SK-N-DZ (cell line): Measurements from ENCODE around the gene FBRSL1.
"Not testable (repeated sequence)": the region's sequence is repeated elsewhere in the genome, so short reads cannot be mapped to it uniquely, and the experiment has no call there.

ENCODE experiments used
- DNase-seq: peaks from one replicate; pipeline ENCODE4 v3.0.0-alpha.2; 2015; ENCODE audit warnings: low spot score

Gene FBRSL1

DNA sequence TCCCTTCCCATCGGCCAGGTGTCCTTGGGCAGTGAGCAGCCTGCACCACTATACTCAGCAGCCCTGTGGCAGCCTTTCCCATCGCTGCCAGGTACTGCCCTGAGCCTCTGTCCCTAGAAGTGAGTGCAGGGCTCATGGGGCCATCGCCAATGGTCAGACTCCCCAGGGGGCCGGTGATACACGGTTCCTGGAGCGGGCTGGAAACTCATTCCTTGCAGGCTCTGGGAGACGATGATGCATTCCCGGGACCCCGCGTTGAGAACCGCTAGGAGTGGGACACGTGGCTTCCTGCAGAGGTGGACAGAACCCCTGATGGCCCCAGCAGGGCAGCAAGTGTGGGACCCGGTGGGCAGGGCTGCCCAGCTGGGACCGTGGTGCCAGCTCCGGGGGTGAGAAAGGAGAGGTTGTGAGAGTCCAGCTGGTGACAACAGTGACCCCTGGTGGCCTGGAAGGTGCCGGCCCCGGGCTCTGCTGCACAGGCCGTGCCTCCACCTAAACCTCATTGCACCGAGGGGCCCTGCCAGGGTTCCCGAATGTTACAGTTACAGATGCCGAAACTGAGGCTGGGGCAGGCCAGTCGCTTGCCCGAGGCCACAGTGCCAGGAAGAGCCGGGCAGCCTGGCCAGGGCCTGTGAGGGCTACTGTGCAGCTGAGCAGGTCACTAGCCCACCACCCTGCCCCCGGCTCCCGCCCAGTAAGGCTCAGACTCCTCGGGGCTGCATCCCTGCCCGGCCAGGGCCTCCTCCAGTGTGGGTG is 33.8 kb downstream of the FBRSL1 start:
- peak; percentile 59 for DNase-seq

- DNase-seq: no peak
Measured at GRCh38 chr12:132524405-132524804, 34.5 kb downstream of the FBRSL1 start.

- DNase-seq: no peak
Measured at GRCh38 chr12:132525011-132525832, 35.3 kb downstream of the FBRSL1 start.

GRCh38 chr12:132525833-132526455 is 36.0 kb downstream of the FBRSL1 start:
- DNase-seq: no peak

GRCh38 chr12:132527186-132527882 is 37.4 kb downstream of the FBRSL1 start:
- DNase-seq: no peak

- DNase-seq: no peak
Measured at GRCh38 chr12:132527883-132528264, 37.9 kb downstream of the FBRSL1 start.

DNA sequence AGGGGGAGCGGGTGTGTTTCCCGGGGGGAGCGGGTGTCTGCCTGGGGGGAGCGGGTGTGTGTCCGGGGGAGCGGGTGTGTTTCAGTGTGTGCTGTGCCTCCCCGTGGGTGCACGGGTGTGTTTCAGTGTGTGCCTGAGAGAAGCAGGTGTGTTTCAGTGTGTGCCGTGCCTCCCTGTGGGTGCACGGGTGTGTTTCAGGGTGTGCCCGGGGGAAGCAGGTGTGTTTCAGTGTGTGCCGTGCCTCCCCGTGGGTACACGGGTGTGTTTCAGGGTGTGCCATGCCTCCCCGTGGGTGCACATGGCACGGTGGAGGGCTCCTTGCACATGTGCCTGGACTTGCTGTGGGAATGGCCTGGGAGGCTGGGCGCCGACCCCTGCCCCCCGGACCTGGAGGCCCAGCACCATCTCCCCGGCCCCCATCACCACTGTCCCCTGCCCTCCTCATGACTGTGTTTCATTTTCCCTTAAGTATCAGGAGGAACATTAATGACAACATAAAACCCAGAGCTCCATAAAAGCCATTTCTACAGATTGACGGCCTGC is 38.7 kb downstream of the FBRSL1 start:
- no peak for DNase-seq

GRCh38 chr12:132529156-132529839 is 39.3 kb downstream of the FBRSL1 start:
- no peak for DNase-seq

DNA sequence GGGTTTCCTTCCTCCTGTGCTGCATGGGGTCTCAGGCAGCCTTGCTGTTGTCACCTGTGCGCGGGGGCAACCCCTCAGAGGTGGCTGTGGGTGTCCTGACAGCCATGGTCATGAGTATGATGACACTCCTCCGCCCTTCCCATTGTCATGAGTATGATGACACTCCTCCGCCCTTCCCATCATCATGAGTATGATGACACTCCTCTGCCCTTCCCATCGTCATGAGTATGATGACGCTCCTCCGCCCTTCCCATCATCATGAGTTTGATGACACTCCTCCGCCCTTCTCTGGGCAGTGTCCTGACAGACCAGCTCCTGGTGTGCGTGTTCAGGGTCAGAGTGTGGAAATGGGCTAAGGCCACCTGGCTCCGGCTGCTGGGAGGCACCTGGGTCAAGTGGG is 40.0 kb downstream of the FBRSL1 start:
- DNase-seq: no peak

DNA sequence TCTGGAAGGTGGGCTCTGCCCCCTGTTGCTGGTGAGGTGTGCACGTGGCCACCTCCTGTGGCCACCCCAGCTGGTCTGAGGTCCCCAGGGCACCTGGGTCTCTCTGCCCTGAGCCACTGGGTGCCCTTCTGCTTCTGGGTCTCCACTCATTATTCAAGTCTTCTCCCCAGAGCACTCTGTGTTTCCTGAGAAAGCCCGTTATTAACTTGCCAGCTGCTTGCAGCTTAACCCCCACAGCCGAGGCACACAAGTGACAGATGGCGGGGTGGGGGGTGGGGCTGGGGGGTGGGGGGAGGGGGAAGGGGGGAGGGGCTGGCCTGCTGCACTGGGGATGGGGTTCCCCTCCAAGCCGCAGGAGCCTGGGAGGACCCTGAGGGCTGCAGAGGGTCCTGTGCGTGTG is 40.5 kb downstream of the FBRSL1 start:
- DNase-seq: no peak

- no peak for DNase-seq
Measured at GRCh38 chr12:132530851-132531250, 40.9 kb downstream of the FBRSL1 start.

DNA sequence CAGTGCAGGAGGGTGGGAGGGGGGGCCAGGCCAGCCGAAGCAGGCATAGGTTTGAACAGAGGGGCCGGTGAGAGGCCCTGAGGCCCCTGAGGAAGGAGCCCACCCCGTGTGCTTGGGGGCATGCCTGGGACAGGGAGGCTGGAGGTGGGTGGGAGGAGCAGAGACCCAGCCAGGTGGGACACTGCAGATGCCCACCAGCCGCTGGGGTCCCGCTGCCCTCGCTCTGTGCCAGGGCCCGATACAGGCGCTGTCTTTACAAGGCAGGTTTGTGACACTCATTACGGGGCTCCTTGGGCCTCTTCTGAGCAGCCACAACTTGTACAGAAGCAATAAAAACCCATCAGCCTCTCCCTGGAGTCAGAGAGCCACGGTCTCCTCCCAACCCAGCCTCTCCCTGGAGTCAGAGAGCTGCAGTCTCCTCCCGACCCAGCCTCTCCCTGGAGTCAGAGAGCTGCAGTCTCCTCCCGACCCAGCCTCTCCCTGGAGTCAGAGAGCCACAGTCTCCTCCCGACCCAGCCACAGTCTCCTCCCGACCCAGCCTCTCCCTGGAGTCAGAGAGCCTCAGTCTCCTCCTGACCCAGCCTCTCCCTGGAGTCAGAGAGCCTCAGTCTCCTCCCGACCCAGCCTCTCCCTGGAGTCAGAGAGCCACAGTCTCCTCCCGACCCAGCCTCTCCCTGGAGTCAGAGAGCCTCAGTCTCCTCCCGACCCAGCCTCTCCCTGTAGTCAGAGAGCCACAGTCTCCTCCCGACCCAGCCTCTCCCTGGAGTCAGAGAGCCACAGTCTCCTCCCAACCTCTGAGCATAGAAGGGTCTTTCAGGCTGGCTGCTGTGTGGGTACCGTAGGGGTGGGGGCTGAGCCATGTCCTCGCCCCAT is 43.0 kb downstream of the FBRSL1 start:
- not testable (repeated sequence) for DNase-seq

DNA sequence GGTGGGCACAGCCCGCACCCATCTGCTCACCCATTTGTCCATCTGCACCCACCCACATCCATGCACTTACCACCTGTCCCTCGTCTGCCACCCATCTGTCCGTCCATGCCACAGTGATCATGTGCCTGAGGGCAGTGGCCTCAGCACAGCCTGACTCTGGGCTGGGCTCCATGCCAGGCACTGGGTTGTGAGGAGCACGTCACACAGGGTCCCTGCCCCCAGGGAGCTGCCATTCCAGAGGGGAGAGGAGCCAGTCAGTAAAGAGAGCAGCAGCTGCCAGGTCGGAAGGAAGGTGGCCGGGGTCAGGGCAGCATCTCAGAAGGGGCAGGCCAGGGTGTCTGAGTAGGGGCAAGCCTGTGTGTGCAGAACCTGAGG is 43.6 kb downstream of the FBRSL1 start:
- no peak for DNase-seq

DNA sequence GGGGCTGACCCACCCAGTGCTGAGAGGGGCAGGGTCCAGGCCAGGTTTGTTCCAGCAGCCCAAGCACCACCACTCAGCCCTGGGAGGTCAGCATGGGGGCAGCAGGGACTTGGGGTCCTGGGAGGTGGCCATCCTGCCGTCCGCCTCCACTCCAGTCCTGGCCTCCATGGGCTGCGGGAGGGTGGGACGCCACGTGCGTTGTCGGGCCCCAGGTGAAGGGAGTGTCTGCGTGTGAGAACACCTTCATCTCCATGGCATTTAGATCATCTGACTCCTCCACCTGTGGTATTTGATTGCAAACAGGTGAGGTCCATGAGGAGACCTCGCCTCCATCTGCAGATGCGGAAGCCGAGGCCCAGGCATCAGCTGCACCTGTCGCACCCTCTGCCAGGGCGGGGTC is 44.1 kb downstream of the FBRSL1 start:
- no peak for DNase-seq

GRCh38 chr12:132535019-132535418 is 45.1 kb downstream of the FBRSL1 start:
- no peak for DNase-seq

DNA sequence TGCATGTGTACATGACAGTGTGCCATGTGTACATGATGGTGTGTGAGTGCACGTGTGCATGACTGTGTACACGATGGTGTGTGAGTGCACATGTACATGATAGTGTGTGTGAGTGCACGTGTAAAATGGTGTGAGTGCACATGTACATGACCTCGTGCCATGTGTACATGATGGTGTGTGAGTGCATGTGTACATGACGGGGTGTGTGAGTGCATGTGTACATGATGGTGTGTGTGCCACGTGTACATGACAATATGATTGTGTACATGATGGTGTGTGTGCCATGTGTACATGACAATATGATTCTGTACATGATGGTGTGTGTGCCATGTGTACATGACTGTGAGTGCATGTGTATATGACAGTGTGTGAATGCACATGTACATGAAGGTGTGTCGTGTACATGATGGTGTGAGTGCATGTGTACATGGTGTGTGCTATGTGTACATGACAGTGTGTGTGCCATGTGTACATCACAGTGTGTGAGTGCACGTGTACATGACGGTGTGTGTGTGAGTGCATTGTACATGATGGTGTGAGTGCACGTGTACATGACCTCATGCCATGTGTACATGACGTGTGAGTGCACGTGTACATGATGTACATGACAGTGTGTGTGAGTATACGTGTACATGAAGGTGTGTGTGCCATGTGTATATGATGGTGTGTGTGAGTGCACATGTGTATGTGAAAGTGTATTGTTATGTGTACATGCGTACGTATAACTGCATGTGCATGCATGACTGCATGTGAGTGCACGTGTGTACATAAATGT is 46.3 kb downstream of the FBRSL1 start:
- no peak for DNase-seq

DNA sequence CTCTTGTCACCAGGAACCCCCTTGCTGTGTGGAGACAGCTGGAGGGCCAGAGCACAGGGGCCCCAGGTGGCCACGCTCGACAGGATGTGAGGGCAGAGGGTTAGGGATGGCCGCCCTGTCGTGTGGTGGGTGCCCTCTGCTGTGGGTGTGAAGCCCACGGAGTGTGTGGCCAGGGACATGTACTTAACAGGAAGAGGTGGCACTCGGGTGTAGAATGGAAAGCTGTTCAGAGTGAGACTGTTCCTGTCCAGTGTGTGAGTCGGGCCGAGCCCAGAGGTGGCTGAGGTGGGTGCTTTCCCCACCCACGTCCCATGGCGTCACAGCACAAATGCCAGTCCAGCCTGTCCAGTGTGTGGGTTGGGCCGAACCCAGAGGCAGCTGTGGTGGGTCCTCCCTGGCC is 47.1 kb downstream of the FBRSL1 start:
- no peak for DNase-seq

DNA sequence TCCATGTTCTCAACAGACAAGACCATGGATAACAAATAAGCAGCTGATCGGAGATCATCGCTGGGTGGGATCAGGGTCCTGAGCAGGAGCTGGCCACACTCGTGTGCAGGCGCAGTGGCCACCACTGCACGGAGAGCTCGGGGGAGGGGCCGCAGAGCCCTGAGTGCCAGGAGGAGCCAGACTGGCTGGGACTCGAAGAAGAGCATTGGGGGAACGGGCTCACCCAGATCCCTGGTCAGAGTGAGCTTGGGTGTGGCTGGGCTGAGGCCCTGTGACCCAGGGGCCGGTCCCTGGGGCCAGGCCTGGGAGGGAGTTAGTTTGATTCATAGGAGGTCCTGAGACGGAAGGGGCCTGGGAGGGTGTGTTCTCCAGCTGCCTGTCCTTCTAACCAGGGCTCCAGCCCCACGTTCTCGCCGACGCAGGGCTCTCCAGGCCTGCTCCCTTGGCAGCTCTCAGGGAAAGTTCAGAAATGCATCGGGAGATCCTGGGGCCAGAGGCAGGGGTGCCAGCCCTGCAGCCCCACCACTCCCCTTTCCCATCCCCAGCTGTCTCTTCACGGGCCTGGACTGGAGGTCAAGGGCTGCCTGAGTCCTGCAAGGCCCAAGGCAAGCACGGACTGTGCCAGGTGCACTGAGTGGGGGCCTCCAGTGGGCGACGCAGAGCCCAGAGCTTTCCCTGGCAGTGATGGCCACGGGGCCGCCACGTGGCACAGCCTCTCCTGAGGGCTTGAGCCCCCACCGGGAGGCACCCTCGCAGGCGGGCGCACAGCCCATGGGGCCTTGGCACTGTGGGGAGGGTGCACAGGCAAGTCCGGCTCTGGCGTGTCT is 48.1 kb downstream of the FBRSL1 start:
- DNase-seq: no peak

- DNase-seq: no peak
Measured at GRCh38 chr12:132538663-132538990, 48.7 kb downstream of the FBRSL1 start.
